ENCODE data around the gene PEX14. TPM values are rescaled to one million over a fixed set of nuclear protein-coding genes. Genes with fewer than 3 reads are reported as not detected.

The PEX14 gene
- total and polyA plus RNA-seq, 2 donors (not counting 3 experiments of a cell fraction or from before 2014, with no cell fraction given), result 19.5 to 26.5 TPM

GRCh38 chr1:10677491-10678391, 203.0 kb downstream of the PEX14 start:
- no peak for DNase-seq (ENCODE audit: low read depth, low spot score)
- no TSS peak for BruUV-seq (replicated peaks)
- Histone ChIP-seq H3K9ac (replicated peaks; ENCODE audit: extremely low read depth, insufficient read depth, low read length) (no peak overlapping the region), H3K36me3 (ENCODE audit: control insufficient read depth in 2 of 2, extremely low read depth in 1 of 2, insufficient read depth in 2 of 2, low read length in 2 of 2) (no peaks in the 10 kb centered on the region), H3K9me3 (replicated peaks; ENCODE audit: control insufficient read depth, insufficient read depth, low read length) (no peaks in the 10 kb centered on the region), H3K9me1 (replicated peaks; ENCODE audit: control insufficient read depth, extremely low read depth, insufficient read depth, low read length) (no peaks in the 10 kb centered on the region), H4K20me1 (replicated peaks; ENCODE audit: control insufficient read depth, extremely low read depth, insufficient read depth, low read length) (no peaks in the 10 kb centered on the region), H3K79me2 (ENCODE audit: control insufficient read depth, insufficient read depth, low read length) (no peaks in the 10 kb centered on the region), H3K27ac (ENCODE audit: insufficient read depth, low read depth, low read length) (no peak overlapping the region), H3K4me1 (ENCODE audit: control insufficient read depth, extremely low read depth, insufficient read depth, low read length) (no peaks in the 10 kb centered on the region), H3K27me3 (ENCODE audit: control insufficient read depth in 2 of 2, insufficient read depth in 2 of 2, low read length in 2 of 2) (no peaks in the 10 kb centered on the region), H3K4me2 (ENCODE audit: insufficient read depth, low read length) (no peak overlapping the region), H3K4me3 (replicated peaks in 1 of 3; ENCODE audit: insufficient read depth in 1 of 3, low read depth in 1 of 3, low read length in 3 of 3) (no peak overlapping the region), H2AFZ (ENCODE audit: low read depth, low read length) (no peak overlapping the region)
- no peak for FAIRE-seq
- no peak for TF ChIP-seq POLR2A (IDR thresholded peaks at IDR 0.05; ENCODE audit: low read depth, low read length)
- no peak for TF ChIP-seq FOS (IDR thresholded peaks at IDR 0.05; ENCODE audit: borderline replicate concordance, insufficient read depth, low read length)
- no peak for TF ChIP-seq CTCF (IDR thresholded peaks at IDR 0.05; ENCODE audit: extremely low read depth in 1 of 2, insufficient read depth in 1 of 2, low read depth in 1 of 2, low read length in 2 of 2)
- no peak for TF ChIP-seq EZH2 (IDR thresholded peaks at IDR 0.05; ENCODE audit: borderline replicate concordance, low read depth, low read length, severe bottlenecking)
- TF ChIP-seq MAX (IDR thresholded peaks at IDR 0.05; ENCODE audit: insufficient read depth, insufficient read length), result no peak
- TF ChIP-seq GATA2 (IDR thresholded peaks at IDR 0.05; ENCODE audit: insufficient read depth, insufficient read length, low read depth, low read length), result no peak
- no peak for TF ChIP-seq MYC (IDR thresholded peaks at IDR 0.05; ENCODE audit: low read depth, low read length)
- no peak for TF ChIP-seq JUN (IDR thresholded peaks at IDR 0.05; ENCODE audit: borderline replicate concordance, insufficient read depth, insufficient read length, low read depth)
- no peak for TF ChIP-seq POLR2AphosphoS5 (IDR thresholded peaks at IDR 0.05; ENCODE audit: insufficient read depth, low read depth, low read length)
- intact Hi-C loops (cut with micrococcal nuclease) (no loop called here), dilution Hi-C loops (cut with MboI; ENCODE audit: extremely low pct_ligation_motif_present, low sequenced_read_pairs) (no loop called here)
- ChIA-PET POLR2A (no interaction called here), CTCF (no interaction called here)

Measured in endothelial cell of umbilical vein (primary cell).